ENCODE data around the gene LRRC26.
A peak's percentile ranks its signal among the peaks of the same experiment; 100 is the strongest.
"Not testable (repeated sequence)": the region's sequence is repeated elsewhere in the genome, so short reads cannot be mapped to it uniquely, and the experiment has no call there.

Gene LRRC26

DNA sequence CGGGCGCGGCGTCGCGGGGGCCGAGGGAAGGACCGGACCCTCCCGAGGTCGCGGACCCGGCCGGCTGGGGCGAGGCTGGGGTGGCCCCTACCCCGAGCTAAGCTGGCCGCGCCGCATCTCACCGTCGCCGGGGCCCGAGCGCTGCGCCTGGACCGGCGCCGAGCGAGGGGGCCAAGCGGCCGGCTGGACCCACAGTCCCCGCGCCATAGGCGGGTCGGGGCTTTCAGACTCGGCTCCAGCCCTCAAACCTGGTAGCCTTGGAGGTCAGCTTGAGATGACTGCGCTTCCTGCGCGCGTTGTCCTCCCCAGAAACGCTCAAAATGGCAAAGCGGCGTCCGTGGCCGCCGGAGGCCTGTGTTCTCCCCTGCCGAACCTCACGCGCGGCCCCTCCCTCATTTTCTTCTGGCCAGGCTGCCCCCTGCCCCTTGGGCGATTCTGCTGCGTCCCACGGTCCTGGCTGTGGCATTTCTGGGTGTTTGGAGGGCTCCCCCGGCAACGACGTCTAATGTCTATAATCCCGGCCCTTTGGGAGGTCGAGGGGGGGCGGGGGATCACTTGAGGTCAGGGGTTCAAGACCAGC lies 39.6 kb downstream of the LRRC26 start:
- DNase-seq: no peak

DNA sequence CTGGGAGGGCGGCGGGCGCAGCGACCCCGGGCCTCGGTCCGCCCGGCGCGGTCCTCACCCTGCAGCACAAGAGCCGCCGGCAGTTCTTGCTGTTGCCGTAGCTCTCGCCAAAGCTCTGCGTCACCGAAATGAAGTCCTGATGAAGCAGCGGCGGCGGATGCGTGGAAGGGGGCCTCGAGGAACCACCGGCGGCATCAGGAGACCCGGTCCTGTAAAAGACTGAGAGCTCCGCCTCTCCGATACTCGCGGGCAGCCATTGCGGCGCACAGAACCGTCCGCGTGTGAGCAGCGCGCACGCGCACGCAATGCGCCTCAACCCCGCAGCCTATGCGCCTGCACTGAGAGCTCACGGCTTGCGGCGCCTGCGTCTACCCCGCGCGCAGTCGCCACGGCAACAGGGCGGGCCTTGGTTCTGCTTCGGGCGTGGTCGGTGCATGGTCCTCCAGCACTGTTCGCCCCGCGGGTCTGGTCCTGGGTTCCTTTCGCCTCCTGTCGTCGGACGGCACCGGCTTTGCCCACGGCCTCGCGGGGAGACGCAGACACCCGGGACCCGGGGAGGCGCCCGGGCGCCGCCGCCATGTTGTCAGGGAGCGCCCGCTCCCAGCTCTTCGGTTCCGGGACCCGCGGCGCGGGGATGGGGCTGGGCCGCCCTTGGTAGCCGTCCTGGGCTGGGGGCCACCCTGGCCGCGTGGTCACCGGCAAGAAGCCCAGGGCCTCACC lies 40.2 kb downstream of the LRRC26 start:
- peak; percentile 87 for DNase-seq

DNA sequence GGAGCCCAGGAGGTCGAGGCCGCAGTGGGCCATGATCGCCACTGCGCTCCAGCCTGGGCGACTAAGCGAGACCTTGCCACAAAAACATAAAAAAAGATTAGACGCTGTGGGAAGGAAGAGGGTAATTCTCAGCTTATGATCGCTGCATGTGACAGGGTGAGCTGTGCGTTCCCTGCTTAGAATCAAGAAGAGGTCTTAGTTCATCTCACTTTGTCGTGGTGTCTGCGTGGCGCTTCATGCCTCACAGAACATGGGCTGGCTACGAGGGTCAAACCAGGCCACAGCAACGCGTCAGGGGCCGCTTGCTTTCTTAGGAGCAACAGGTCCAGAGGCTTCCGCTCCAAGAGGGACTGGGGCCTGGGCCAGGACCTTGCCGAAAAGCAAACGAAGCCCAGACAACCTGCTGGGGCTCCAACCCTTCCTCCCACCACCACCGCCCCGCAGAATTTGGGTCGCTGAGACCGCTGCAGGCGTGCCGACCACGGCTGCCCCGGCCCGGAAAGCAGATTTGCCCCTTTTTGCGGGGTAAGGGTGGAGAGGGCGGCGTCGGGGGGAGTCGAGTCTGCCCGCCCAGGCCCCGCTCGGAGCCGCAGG lies 40.9 kb downstream of the LRRC26 start:
- no peak for DNase-seq

DNA sequence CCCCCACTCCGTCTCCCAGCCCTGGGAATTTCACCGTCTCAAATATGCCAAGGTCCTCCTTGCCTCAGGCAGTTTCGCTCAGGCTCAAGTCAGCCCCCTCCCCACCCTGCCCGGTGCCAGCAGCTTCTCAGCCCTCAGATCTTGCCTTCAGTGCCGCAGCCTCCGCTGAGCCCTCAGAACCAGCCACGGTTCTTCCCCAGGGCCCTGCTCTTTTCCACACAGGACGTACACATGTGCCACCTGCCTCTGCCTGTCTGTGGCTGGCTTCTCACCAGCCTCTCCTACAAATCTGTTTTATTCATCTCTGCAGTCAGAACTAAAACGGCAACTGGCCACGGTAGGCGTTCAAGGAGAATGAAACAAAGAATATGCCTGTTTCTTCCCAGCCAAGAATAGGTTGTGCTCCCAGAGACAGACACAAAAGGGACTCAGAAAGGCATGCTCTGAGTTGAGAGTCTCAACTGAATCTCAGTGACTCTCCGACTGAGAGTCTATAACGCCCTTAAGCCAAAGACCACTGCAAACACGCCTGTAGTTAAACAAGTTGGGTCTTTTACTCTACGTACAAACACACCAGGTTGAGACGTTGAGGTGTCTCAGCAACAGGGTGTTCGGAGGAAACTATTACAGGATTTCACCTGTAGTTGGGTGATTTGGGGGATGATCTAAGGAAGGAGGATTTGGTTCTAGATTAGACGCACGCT lies 41.5 kb downstream of the LRRC26 start:
- no peak for DNase-seq

DNA sequence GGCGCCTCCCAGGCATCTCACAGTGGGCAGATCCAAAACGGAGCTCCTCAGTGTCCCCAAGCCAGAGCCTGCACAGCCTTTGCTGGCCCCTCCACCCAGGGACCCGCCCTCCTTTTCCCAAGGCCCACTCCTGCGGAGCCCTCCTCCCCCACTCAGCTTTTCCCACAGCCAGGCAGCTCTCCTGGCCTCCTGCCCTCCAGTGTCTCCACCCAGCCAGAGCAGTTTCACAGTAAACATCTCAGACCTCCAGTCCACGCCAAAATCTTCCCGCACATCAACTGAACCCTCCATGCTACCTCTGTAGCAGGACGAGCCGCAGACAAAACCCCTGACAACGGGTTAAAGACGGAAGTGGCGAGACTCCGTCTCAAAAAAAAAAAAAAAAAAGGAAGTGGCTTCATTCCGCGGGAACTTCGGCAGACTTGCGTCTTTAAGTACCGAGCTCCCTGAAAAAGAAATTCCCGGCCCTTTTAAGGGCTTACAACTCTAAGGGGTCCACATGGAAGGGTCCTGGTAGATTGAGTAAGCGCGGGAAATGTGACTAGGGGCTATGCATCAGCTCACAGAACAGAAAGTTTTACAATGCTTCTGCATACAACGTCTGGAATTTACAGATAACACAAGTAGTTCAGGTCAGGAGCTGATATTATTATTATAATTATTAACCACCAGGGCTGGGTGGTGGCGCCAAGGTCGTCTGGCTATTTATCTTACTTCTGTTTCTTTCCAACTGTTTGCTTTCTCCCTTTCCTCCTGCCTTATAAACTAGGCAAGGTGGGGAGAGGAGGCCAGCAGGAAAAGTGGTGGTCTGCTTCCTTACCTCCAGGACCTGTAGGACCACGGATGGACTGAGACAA lies 42.3 kb downstream of the LRRC26 start:
- DNase-seq: peak; percentile 16

DNA sequence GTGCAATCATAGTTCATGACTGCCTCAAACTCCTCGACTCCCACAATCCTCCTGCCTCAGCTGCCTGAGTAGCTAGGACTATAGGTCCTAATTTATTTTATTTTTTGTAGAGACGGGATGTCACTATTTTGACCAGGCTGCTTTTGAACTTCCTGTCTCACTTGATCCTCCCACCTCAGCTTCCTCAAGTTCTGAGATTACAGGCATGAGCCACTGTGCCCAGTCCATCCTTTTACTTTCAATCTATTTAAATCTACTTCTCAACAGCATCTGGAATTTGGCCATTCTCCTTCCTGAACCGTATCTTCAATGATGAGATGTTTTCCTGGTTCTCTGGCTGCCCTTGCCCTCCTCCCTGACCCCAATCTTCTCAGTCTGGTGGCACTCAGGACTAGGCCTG lies 43.1 kb downstream of the LRRC26 start:
- no peak for DNase-seq

DNA sequence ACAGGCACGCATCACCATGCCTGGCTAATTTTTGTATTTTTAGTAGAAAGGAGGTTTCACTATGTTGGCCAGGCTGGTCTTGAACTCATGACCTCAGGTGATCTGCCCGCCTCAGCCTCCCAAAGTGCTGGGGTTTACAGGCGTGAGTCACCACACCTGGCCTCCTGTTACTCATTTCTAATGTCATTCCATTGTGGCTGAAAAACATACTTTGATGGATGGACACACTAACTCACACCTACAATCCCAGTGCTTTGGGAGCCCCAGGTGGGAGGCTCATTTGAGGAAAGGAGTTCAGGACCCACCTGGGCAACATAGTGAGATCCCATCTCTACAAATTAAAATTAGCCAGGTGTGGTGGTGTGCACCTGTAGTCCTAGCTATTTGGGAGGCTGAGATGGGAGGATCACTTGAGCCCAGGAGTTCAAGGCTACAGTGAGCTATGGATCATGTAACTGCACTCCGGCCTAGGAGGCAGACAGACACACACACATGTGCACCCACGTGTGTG lies 45.8 kb downstream of the LRRC26 start:
- not testable (repeated sequence) for DNase-seq

DNA sequence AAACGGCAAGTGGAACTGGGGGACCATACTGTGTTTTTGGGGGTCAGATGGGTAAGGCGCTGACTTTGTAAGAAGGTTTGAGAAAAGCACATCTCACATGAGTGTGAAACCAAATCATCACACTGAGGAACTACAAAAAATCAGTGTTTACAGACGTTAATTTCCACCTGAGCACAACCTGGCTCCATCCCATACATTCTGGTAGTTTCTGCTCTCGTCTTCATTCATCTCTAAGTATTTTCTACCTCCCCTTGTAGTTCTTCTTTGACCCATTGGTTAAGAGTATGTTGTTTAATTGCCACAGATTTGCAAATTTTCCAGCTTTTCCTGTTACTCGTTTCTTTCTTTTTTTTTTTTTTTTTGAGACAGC lies 46.4 kb downstream of the LRRC26 start:
- DNase-seq: no peak

DNA sequence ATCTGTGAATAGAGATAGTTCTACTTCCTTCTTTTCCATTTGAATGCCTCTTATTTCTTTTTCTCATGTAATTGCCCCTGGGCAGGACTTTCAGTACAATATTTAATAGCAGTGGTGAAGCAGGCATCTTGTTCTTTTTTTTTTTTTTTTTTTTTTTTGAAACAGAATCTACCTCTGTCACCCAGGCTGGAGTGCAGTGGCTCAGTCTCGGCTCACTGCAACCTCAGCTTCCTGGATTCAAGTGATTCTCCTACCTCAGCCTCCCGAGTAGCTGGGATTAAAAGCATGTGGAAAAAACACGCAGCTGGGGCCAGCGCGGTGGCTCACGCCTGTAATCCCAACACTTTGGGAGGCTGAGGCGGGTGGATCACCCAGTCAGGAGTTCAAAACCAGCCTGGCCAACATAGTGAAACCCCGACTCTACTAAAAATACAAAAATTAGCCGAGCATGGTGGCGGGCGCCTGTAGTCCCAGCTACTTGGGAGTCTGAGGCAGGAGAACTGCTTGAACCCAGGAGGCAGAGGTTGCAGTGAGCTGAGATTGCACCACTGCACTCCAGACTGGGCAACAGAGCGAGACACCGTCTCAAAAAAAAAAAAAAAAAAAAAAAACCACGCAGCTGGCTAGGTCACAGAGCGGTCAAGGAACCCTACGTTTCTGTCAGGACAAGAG lies 46.9 kb downstream of the LRRC26 start:
- not testable (repeated sequence) for DNase-seq

DNA sequence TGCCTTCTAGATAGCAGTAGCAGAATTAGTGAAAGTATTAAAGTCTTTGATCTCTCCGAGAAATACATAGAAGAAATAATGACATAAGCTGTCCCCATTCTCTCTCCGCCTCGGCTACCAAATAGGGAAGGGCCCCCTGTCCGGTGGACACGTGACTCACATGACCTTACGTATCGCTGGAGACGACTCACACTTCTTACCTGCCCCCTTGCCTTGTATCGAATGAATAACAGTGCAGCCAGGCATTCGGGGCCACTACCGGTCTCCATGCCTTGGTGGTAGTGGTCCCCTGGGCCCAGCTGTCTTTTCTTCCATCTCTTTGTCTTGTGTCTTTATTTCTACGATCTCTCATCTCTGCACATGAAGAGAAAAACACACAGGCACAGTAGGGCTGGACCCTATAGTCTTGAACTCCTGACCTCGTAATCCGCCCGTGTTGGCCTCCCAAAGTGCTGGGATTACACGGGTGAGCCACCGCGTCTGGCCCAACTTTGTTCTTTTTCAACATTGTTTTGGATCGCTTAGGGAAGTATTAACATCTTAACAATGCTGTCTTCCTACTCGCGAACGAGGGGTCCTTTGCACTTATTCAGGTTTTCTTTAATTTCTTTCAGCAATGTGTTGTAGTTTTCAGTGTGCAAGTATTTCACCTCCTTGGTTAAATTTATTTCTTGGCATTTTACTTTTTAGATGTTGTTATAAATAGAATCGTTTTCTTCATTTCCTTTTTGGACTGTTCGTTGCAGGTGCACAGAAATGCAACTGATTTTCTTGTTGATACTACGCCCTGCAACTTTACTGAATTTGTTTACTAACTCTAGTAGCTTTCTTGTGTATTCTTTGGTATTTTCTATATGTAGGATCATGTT lies 47.7 kb downstream of the LRRC26 start:
- not testable (repeated sequence) for DNase-seq
